Adrenal gland (tissue), 12 donors: ENCODE measurements around the gene SLC12A4. TPM values are rescaled to one million over a fixed set of nuclear protein-coding genes. Genes with fewer than 3 reads are reported as not detected.
"Not testable (repeated sequence)": the region's sequence is repeated elsewhere in the genome, so short reads cannot be mapped to it uniquely, and the experiment has no call there.

Source experiments
- DNase-seq, 7 donors: peaks; one replicate each; pipeline ENCODE4 v3.0.0-alpha.2; 2019 to 2020
- H3K27ac ChIP-seq, 5 donors: fragments of 200-600 bp; sonication (generic) in 4 of 5; 1 replicate in 3 of 5; 2 replicates in 2 of 5; pipeline versions ENCODE4 v1.5.1 to v1.8.0; 2016 to 2020; ENCODE audit warnings: mild to moderate bottlenecking in 1 of 5
- H3K27me3 ChIP-seq: fragments of 200-600 bp; 2 replicates; pipeline ENCODE4 v1.8.0; 2021
- H3K36me3 ChIP-seq, 2 donors: fragments of 200-600 bp; replicated peaks in 1 of 2; 1 replicate in 1 of 2; 2 replicates in 1 of 2; pipeline versions ENCODE4 v1.5.1 to v1.8.0; 2018 to 2022
- H3K4me1 ChIP-seq, 2 donors: fragments of 200-600 bp; replicated peaks in 1 of 2; 1 replicate in 1 of 2; 2 replicates in 1 of 2; pipeline versions ENCODE4 v1.5.1 to v1.8.0; 2018 to 2021
- H3K4me3 ChIP-seq, 4 donors: fragments of 200-600 bp; sonication (generic) in 3 of 4; one replicate each; pipeline ENCODE4 v1.5.1; 2016 to 2018
- H3K9me3 ChIP-seq, 3 donors: fragments of 200-600 bp; sonication (generic) in 1 of 3; replicated peaks in 1 of 3; 1 replicate in 2 of 3; 2 replicates in 1 of 3; pipeline versions ENCODE4 v1.5.1 to v1.8.0; 2016 to 2021
- POLR2A ChIP-seq, 2 donors: fragments of 450-650 bp; IDR thresholded peaks; one replicate each; pipeline ENCODE4 v1.6.1; 2017; ENCODE audit warnings: antibody characterized with exemption in 2 of 2, mild to moderate bottlenecking in 2 of 2, moderate library complexity in 1 of 2
- WGBS, 4 donors: extraction: QIAGEN DNeasy Blood & Tissue Kit in 2 of 4; methylation state at CpG; one replicate each; pipeline versions ENCODE4 v1.1.5 to v1.1.7; 2013 to 2017; 5-methylcytosine and 5-hydroxymethylcytosine counted together
- intact Hi-C, 2 donors: fragments of 100-400 bp; cut with DNase I; formaldehyde crosslinking; loops; one replicate each; pipeline versions ENCODE4 v1.14.1 to v1.15.0; 2022 to 2023
- polyA plus RNA-seq, 3 donors: library from polyadenylated mRNA; stranded (reverse); fragments of 200-250 nt in 2 of 3; fragments of 350-450 nt in 1 of 3; fragmentation: Illumina TruSeq in 1 of 3; extraction: RNeasy Lipid Tissue Mini Kit (QIAGEN cat#74804) in 1 of 3; gene quantifications; one replicate each; pipeline ENCODE4 v1.2.3, GENCODE V29; 2013 to 2014
- total RNA-seq, 9 donors: library from RNA; depleted of rRNA in 4 of 9; stranded (reverse); fragments of >200 nt in 4 of 9; fragments of 120-200 nt in 1 of 9; fragmentation: NEBNext Ultra II Directional in 1 of 9; extraction: Animal tissue kit (Norgen Biotek cat#: 25700) in 1 of 9; gene quantifications; one replicate each; pipeline versions ENCODE4 v1.1.0 to v1.2.4, GENCODE V29; 2013 to 2023
- TF ChIP-seq, protein P1 (sequence below), 6 experiments: fragments of 450-650 bp in 4 of 6; fragments of 200-600 bp in 2 of 6; sonication (generic) in 1 of 6; IDR thresholded peaks; 1 replicate in 5 of 6; 2 replicates in 1 of 6; pipeline versions ENCODE4 v1.5.1 to v1.8.0; 2016 to 2021; ENCODE audit warnings: antibody characterized with exemption in 6 of 6, mild to moderate bottlenecking in 2 of 6, moderate library complexity in 1 of 6
- donor health status: healthy with polysubstance abuse.
- donor health status: Bipolar disorder and iron deficiency.
- donor health status: DM: yes; HTN: yes; CAD: no.
- donor health status: DM: no; HTN: no; CAD: no.
- donor health status: DM: no; HTN: no; CAD: no.
- donor health status: DM: yes; HTN: yes; CAD: no.

Gene SLC12A4
- total and polyA plus RNA-seq, 12 donors: 15.4 to 111 (median 72.7) TPM

DNA sequence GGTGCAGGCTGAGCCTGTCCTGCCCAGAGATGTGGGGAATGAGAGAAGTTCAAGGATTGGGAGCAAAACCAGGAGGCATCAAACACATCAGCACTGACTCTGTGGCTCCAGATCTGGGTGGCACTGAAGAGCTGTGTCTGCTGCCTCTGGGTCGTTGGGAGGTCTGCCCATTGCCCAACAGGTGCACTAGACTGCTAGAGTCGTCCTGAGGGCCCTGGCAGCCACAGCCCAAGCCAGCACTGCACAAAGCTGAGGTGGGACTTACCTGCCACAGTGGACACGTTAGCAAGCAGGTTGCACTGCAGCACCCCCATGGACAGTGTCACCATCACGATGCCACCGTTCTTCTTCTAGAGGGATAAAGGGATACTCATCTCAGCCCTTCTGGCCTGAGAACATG is 8.6 kb upstream of the SLC12A4 start:
- whole genome bisulfite sequencing, 4 donors: 68 to 100% (median 80%) methylated on average over 1 to 5 of the region's 5 CpGs
- no peak overlapping the region for H3K27ac ChIP-seq
- no peak overlapping the region for H3K4me3 ChIP-seq
- H3K4me1 ChIP-seq: no peaks in the 10 kb centered on the region
- intact Hi-C loops: no loop called here
- TF ChIP-seq POLR2A (IDR thresholded peaks at IDR 0.05): no peak
- TF ChIP-seq, protein P1, sequence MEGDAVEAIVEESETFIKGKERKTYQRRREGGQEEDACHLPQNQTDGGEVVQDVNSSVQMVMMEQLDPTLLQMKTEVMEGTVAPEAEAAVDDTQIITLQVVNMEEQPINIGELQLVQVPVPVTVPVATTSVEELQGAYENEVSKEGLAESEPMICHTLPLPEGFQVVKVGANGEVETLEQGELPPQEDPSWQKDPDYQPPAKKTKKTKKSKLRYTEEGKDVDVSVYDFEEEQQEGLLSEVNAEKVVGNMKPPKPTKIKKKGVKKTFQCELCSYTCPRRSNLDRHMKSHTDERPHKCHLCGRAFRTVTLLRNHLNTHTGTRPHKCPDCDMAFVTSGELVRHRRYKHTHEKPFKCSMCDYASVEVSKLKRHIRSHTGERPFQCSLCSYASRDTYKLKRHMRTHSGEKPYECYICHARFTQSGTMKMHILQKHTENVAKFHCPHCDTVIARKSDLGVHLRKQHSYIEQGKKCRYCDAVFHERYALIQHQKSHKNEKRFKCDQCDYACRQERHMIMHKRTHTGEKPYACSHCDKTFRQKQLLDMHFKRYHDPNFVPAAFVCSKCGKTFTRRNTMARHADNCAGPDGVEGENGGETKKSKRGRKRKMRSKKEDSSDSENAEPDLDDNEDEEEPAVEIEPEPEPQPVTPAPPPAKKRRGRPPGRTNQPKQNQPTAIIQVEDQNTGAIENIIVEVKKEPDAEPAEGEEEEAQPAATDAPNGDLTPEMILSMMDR (IDR thresholded peaks at IDR 0.05): no peak
- DNase-seq: no peak
- H3K9me3 ChIP-seq: no peaks in the 10 kb centered on the region
- H3K36me3 ChIP-seq: no peaks in the 10 kb centered on the region
- no peaks in the 10 kb centered on the region for H3K27me3 ChIP-seq

DNA sequence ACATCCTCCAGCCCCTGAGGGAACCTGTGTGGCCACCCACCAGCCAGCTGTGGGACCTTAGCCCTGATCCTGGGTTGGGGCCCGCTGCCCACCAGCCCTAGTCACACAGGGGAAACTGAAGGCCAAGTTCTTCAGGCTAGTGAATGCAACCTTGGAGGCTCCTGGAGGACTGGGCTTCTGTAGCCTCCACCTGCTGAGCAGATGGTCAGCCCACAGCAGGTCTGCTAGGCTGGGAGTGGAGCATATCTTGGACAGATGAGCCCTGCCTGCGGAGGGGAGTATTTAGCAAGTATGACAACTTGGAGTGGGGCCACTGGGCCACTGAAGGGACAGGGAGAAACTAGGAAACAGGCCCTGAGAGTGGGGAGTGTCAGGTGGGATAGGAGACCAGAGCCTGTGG is 7.8 kb upstream of the SLC12A4 start:
- Histone ChIP-seq H3K27me3 (no peaks in the 10 kb centered on the region), H3K36me3 (no peaks in the 10 kb centered on the region), H3K27ac (no peak overlapping the region), H3K4me1 (no peaks in the 10 kb centered on the region), H3K9me3 (no peaks in the 10 kb centered on the region), H3K4me3 (no peak overlapping the region)
- intact Hi-C loops: no loop called here
- DNase-seq: no peak
- TF ChIP-seq, protein P1 (IDR thresholded peaks at IDR 0.05): no peak
- no peak for TF ChIP-seq POLR2A (IDR thresholded peaks at IDR 0.05)
- 60 to 100% (median 95%) methylated on average over 1 to 2 of the region's 2 CpGs for WGBS, 4 donors

DNA sequence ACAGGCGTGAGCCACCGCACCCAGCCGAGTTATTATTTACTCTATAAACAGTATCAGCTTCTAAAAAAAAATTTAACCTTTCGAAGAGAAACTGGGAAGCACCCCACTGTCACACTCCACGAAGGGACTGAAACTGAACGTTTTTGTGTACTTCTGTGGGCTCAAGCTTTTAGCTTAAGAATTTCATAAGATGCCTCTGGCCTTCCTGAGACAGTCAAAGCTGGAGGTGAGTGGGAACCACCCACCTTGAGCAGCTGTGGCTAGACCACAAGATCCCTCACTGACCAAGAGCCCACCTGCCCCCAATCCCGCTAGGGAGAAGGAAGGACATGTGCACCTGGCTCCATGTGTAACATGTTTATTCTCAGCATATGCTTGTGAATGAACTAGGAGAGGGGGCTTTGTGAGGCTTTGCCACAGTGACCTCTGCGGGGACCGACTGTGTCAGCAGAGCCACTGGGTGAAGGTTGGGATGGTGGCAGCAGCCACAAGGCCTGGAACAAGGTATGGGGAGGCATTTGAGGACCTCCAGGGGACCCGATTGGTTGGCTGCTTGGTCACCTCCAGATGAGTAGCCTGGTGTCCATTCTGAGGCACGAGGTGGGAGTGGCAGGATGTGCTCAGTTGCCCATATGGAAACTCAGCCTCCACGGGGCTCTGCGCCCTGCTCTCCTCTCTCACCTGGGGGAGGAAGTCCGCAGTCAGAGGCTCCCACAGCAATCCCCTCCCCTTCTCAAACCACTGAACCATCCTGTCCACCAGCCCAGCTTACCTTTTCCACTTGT is 7.1 kb upstream of the SLC12A4 start:
- no peak overlapping the region for H3K27ac ChIP-seq
- WGBS, 4 donors: 79 to 84% (median 82%) methylated on average over 12 to 14 of the region's 14 CpGs

DNA sequence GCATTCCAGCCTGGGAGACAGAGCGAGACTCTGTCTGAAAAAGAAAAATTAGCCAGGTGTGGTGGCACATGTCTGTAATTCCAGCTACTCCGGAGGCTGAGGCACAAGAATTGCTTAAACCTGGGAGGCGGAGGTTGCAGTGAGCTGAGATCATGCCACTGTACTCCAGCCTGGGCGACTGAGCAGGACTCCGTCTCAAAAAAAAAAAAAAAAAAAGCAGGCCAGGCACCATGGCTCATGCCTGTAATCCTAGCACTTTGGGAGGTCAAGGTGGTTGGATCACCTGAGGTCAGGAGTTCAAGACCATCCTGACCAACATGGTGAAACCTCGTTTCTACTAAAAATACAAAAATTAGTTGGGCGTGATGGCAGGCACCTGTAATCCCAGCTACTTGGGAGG is 3.8 kb upstream of the SLC12A4 start:
- H3K27ac ChIP-seq, H3K4me3 ChIP-seq, H3K4me1 ChIP-seq, H3K36me3 ChIP-seq, H3K27me3 ChIP-seq, H3K9me3 ChIP-seq, intact Hi-C loops, DNase-seq: not testable (repeated sequence)
- 81 to 92% (median 87%) methylated on average over 7 of the region's 7 CpGs for WGBS, 4 donors

More for the DNA sequence above, 7.1 kb upstream of the SLC12A4 start:
- TF ChIP-seq POLR2A (IDR thresholded peaks at IDR 0.05): no peak
- TF ChIP-seq, protein P1 (IDR thresholded peaks at IDR 0.05): no peak
- H3K4me3 ChIP-seq: no peak overlapping the region
- no peaks in the 10 kb centered on the region for H3K27me3 ChIP-seq
- H3K4me1 ChIP-seq: no peaks in the 10 kb centered on the region
- DNase-seq: no peak
- intact Hi-C loops: no loop called here
- H3K36me3 ChIP-seq: no peaks in the 10 kb centered on the region
- no peaks in the 10 kb centered on the region for H3K9me3 ChIP-seq

DNA sequence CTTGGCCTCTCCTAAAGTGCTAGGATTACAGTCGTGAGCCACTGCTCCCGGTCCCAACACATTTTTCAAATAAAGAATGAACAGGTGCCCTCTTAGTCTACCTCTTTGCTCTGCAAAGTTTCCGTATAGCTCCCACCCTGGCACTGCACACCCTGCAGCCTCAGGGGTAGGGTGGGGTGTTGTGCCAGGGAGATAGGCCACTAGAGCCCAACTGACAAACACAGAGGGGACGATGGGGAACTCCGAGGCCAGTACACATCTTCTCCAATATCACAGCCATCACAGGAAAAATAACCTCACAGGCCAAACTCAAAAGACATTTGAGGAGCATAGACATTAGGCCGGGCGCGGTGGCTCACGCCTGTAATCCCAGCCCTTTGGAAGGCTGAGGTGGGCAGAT is 2.7 kb upstream of the SLC12A4 start:
- peaks cover 15 to 18% of the 10 kb centered on the region in 2 donors for H3K4me1 ChIP-seq
- 92 to 96% (median 94%) methylated on average over 9 of the region's 9 CpGs for WGBS, 4 donors

More for the DNA sequence above, 2.7 kb upstream of the SLC12A4 start:
- Histone ChIP-seq H3K4me3 (no peak overlapping the region), H3K27ac (no peak overlapping the region), H3K9me3 (no peaks in the 10 kb centered on the region), H3K27me3 (no peaks in the 10 kb centered on the region), H3K36me3 (no peaks in the 10 kb centered on the region)
- intact Hi-C loops: no loop called here
- no peak for TF ChIP-seq POLR2A (IDR thresholded peaks at IDR 0.05)
- TF ChIP-seq, protein P1 (IDR thresholded peaks at IDR 0.05): no peak
- DNase-seq: no peak
